ENCODE results near the gene COX15. TPM values are rescaled to one million over a fixed set of nuclear protein-coding genes. Genes with fewer than 3 reads are reported as not detected.
"Not testable (repeated sequence)": the region's sequence is repeated elsewhere in the genome, so short reads cannot be mapped to it uniquely, and the experiment has no call there.

COX15 gene
- total RNA-seq, 3 donors from 2014 or later = 28.4 to 32.5 (median 32.2) TPM

DNA sequence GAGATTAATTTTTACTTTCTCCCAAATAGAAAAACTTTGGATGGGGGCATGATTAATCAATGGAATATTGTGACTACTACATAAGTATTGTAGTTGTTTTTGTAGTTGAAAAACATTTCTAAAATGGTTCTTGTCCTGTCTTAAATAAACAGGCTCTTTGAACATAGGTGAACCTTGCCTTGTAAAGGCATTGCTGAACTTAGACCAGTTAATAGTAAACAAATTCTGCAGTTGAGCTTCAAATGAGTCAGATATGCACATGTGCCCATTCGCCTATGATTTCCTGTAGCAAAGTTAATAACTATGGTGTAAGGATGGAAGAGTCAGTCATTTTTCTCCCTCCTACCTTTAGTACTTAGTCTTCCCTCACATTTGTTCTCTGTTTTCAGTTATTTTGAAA is 22.7 kb upstream of the COX15 start:
- H3K4me1 Mint-ChIP-seq (ENCODE audit: low read depth) = no peaks in the 10 kb centered on the region
- no peaks in the 10 kb centered on the region for H3K9me3 Mint-ChIP-seq
- ATAC-seq = no peak
- H3K4me3 Mint-ChIP-seq = no peak overlapping the region
- DNase-seq = no peak
- H3K27me3 Mint-ChIP-seq (ENCODE audit: low read depth) = no peaks in the 10 kb centered on the region
- H3K36me3 Mint-ChIP-seq (ENCODE audit: insufficient read depth) = peaks cover 54% of the 10 kb centered on the region

DNA sequence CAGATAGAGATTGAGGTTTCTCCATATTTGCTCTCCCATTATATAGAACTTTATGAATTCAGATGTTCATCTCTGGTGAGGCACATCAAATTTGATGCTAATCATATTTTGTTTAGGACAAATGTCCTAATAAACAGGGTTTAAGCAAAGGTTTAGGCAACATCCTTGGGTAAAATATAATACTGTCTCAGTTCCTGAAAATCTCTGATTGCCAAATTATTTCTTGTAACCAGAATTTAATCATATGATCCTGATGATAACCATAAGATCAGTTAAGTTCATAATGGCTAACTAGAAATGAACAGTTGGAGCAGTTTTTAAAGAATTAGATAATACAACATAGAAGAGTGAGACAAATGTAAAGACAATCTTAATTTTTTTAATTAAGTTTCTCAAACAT is 18.7 kb upstream of the COX15 start:
- Mint-ChIP-seq H3K36me3 (ENCODE audit: insufficient read depth) (peaks cover 39% of the 10 kb centered on the region), H3K4me3 (no peak overlapping the region), H3K27me3 (ENCODE audit: low read depth) (no peaks in the 10 kb centered on the region), H3K4me1 (ENCODE audit: low read depth) (no peaks in the 10 kb centered on the region), H3K9me3 (no peaks in the 10 kb centered on the region)
- ATAC-seq (no peak), DNase-seq (no peak)

DNA sequence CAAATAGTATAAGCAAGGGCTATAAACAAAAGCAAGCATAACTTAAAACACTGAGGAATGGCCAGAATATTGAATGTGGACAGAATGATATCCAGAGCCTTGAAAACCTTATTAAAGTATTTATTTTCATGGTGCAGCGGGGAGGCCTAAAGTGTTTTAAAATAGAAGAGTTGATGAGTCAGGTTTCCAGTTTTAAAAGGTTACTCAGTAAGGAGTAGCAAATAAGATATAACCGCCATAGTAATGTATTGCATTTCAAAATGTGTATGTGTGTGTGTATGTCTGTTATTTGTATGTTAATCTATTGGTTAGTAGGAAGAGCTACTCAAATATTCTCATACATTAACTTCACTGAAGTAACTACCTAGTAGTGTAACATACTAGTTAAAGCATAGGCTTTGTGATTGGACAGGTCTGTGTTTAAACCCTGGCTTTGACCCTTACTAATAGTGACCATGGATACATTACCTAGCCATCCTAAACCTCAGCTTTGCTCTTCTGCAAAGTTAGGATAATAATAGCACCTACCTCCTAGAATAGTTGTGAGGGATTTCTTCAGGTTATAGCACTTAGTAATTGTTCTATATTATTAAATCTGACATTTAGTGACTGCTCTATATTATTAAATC is 17.0 kb upstream of the COX15 start:
- DNase-seq (no peak), ATAC-seq (no peak)
- Mint-ChIP-seq H3K9me3 (no peaks in the 10 kb centered on the region), H3K4me3 (no peak overlapping the region), H3K27me3 (ENCODE audit: low read depth) (no peaks in the 10 kb centered on the region), H3K4me1 (ENCODE audit: low read depth) (peaks cover 2% of the 10 kb centered on the region), H3K36me3 (ENCODE audit: insufficient read depth) (peaks cover 38% of the 10 kb centered on the region)

DNA sequence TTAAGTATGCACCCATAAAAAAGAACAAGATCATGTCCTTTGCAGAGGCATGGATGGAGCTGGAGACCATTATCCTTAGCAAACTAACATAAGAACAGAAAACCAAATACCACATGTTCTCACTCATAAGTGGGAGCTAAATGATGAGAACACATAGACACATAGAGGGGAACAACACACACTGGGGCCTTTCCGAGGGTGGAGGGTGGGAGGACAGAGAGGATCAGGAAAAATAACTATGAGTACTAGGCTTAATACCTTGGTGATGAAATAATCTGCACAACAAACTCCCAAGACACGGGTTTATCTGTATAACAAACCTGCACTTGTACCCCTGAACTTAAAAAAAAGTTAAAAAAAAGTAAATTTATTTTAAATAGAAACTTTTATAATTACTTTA is 14.2 kb upstream of the COX15 start:
- DNase-seq; H3K4me3 Mint-ChIP-seq; ATAC-seq; H3K27me3 Mint-ChIP-seq (ENCODE audit: low read depth); H3K9me3 Mint-ChIP-seq: not testable (repeated sequence)
- Mint-ChIP-seq H3K4me1 (ENCODE audit: low read depth) (peaks cover 15% of the 10 kb centered on the region), H3K36me3 (ENCODE audit: insufficient read depth) (peaks cover 59% of the 10 kb centered on the region)

DNA sequence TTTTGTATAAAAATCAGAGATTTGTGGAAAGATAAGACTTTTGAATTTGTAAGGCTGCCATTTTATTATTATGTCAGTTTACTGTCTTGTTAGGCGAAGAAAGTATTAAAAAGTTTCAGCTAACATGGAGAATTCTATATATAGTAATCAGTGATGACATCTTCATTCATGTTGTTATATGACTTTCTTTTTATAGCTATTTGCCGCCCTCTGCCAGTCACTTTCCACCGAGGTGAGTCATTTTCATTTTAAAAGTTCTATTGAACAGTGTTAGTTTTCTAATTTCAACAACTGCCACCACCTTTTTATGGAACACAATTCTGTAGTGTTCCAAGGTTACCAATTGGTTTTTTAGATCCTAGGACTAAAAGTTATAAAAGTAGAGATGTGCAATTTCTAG is 11.9 kb upstream of the COX15 start:
- Mint-ChIP-seq H3K4me3 (no peak overlapping the region), H3K36me3 (ENCODE audit: insufficient read depth) (peaks cover 65% of the 10 kb centered on the region), H3K27me3 (ENCODE audit: low read depth) (no peaks in the 10 kb centered on the region), H3K9me3 (peaks cover 19% of the 10 kb centered on the region), H3K4me1 (ENCODE audit: low read depth) (peaks cover 21% of the 10 kb centered on the region)
- ATAC-seq (no peak), DNase-seq (no peak)

DNA sequence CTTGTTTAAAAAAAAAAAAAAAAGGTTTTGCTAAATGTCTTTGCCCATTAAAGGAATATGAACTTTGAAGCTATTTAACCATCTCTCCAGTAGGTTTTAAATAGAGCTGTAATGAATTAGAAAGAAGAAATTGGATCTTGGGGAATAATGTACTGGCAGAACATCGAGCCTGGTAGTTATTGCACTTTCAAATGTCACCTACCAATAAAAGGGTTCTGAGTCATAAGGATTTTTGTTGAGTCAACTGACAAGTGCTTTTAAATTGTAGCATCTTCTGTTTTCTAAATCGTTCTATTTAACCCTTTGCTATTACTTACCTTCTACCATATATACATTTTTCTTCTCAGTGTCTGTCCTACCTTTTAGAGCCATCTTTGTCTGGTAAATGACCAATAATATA is 10.8 kb upstream of the COX15 start:
- H3K9me3 Mint-ChIP-seq = peaks cover 19% of the 10 kb centered on the region
- no peak for DNase-seq
- H3K4me3 Mint-ChIP-seq = no peak overlapping the region
- peaks cover 63% of the 10 kb centered on the region for H3K36me3 Mint-ChIP-seq (ENCODE audit: insufficient read depth)
- H3K4me1 Mint-ChIP-seq (ENCODE audit: low read depth) = peaks cover 21% of the 10 kb centered on the region
- no peaks in the 10 kb centered on the region for H3K27me3 Mint-ChIP-seq (ENCODE audit: low read depth)
- ATAC-seq = no peak

DNA sequence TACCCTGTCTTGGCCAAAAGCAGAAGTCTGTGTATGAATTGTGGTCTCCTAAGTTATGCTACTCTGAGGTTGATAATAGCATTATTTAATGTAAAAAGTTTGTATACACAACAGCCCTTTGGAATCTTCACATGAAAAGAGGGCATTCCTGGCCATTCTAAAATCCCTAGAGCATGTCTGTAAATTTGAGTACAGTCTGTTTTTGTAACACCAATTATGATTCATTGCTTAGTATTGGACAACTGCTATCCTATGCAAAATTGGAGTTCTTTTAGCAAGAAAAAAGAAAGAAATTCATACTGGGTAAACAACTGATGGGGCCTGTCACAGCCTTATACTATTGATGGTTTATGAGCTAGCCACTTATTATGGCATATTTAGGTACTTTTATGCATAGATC is 10.3 kb upstream of the COX15 start:
- H3K4me3 Mint-ChIP-seq = no peak overlapping the region
- ATAC-seq (no peak), DNase-seq (no peak)
- peaks cover 19% of the 10 kb centered on the region for H3K9me3 Mint-ChIP-seq
- H3K27me3 Mint-ChIP-seq (ENCODE audit: low read depth) = no peaks in the 10 kb centered on the region
- H3K4me1 Mint-ChIP-seq (ENCODE audit: low read depth) = peaks cover 23% of the 10 kb centered on the region
- peaks cover 67% of the 10 kb centered on the region for H3K36me3 Mint-ChIP-seq (ENCODE audit: insufficient read depth)

DNA sequence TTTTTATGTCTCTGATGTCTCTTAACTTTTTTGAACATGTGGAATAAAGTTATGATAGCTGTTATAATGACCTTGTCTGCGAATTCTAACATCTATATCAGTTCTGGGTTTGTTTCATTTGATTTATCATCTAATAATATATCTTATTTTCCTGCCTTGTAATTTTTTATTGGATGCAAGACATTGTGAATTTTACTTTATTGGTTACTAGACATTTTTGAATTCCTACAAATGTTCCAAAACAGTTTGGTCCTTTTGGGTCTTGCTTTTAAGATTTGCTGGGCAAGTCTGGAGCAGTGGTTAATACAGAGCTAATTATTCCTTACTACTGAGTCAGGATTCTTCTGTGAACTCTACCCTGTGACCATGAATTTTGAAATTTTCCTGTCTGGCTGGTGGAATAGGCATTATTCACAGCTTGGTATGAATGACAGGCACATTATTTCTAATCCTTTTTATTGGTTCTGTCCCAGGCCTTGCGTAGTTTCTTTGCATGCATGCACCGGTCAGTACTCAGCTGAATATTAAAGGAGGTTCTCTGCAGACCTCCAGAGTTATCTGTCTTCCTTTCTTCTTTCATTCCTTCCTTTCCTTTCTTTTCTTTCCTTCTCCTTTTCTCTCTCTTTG is 9.1 kb upstream of the COX15 start:
- Mint-ChIP-seq H3K9me3 (peaks cover 19% of the 10 kb centered on the region), H3K4me3 (no peak overlapping the region), H3K4me1 (ENCODE audit: low read depth) (peaks cover 26% of the 10 kb centered on the region), H3K27me3 (ENCODE audit: low read depth) (no peaks in the 10 kb centered on the region), H3K36me3 (ENCODE audit: insufficient read depth) (peaks cover 74% of the 10 kb centered on the region)
- no peak for ATAC-seq
- no peak for DNase-seq

DNA sequence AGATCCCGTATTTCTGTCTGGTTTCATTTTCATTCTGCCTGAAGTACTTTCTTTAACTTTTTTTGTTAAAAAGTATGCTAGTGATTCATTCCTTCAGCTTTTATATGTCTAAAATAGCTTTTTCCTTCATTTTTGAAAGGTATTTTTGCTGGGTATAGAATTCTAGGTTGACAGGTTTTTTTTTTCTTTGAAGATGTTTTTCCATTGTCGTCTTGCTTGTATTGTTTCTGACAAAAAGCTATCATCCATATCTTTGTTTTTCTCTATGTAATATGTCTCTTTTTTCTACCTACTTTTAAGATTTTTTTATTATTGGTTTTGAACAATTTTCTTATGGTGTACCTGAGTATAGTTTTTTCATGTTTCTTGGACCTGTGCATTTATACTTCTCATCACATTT is 8.3 kb upstream of the COX15 start:
- Mint-ChIP-seq H3K9me3 (peaks cover 19% of the 10 kb centered on the region), H3K4me1 (ENCODE audit: low read depth) (peaks cover 31% of the 10 kb centered on the region), H3K36me3 (ENCODE audit: insufficient read depth) (peaks cover 73% of the 10 kb centered on the region), H3K4me3 (no peak overlapping the region), H3K27me3 (ENCODE audit: low read depth) (no peaks in the 10 kb centered on the region)
- DNase-seq (no peak), ATAC-seq (no peak)

DNA sequence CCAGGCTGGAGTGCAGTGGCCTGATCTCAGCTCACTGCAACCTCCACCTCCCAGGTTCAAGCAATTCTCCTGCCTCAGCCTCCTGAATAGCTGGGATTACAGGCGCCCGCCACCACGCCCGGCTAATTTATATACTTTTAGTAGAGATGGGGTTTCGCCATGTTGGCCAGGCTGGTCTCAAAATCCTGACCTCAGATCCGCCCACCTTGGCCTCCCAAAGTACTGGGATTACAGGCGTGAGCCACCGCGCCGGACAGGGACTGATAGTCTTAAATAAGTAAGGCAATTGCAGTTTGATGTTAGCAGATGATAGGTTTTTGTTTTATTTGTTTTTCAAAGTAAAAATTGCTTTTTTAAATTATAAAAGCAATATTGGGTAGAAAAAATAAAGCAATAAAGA is 2.2 kb upstream of the COX15 start:
- Mint-ChIP-seq H3K4me3 (peak overlapping the region; percentile 37), H3K4me1 (ENCODE audit: low read depth) (peaks cover 37% of the 10 kb centered on the region), H3K36me3 (ENCODE audit: insufficient read depth) (peaks cover 31% of the 10 kb centered on the region)
- ATAC-seq; H3K27me3 Mint-ChIP-seq (ENCODE audit: low read depth); H3K9me3 Mint-ChIP-seq; DNase-seq: not testable (repeated sequence)

DNA sequence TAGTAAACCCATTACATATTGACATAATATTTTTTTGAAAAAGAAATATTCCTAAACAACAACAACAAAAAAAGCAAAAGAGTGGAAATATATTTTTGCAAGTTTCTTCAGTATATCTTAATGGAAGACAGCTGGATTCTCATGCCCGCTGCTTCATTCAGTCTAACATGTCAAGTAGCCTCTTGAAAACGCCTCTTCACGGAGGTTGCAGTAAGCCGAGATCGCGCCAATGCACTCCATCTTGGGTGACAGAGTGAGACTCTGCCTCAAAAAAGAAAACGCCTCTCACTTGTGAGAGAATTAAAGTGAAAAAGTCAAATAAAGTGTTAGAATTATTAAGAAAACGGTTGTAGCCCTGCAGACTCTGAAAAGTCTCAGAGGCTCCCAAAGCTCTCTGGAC is 1.4 kb upstream of the COX15 start:
- H3K9me3 Mint-ChIP-seq = no peaks in the 10 kb centered on the region
- H3K27me3 Mint-ChIP-seq (ENCODE audit: low read depth) = no peaks in the 10 kb centered on the region
- peaks cover 28% of the 10 kb centered on the region for H3K36me3 Mint-ChIP-seq (ENCODE audit: insufficient read depth)
- ATAC-seq (no peak), DNase-seq (no peak)
- peak overlapping the region; percentile 79 for H3K4me3 Mint-ChIP-seq
- peaks cover 36% of the 10 kb centered on the region for H3K4me1 Mint-ChIP-seq (ENCODE audit: low read depth)

DNA sequence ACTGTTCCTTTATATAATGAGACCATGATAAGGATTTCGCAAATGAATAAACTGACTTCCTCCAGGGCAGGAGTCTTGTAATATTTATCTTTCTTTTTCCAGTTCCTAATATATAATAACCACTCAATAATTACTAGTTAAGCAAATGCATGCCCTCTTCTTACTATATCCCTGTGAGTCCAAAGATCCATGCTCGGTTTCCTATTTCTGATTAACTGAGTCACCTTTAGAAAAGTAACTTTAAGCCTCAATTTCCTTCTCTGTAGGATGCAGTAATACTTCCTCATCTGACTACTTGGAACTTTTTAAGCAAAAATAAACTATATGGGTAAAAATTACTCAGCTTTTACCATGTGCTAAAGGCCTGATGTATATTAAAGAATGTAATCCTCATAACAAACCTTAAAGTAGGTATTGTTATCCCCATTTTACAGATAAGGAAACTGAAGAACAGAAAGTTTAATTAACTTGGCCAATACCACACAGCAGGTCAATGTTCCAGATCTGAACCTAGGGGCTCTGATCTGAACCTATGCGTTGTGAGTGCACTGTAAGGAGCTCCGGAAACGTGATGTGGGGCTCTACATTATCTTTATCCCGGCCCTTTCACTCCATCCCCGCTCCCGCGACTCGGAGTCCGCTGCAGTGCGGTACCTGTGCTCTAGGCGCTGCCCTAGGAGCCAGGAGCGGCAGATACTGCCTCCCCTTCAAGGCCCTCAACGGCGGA is 458 bp downstream of the COX15 start:
- no peak for ATAC-seq
- Mint-ChIP-seq H3K27me3 (ENCODE audit: low read depth) (no peaks in the 10 kb centered on the region), H3K36me3 (ENCODE audit: insufficient read depth) (peaks cover 19% of the 10 kb centered on the region), H3K9me3 (no peaks in the 10 kb centered on the region), H3K4me3 (peak overlapping the region; percentile 100), H3K4me1 (ENCODE audit: low read depth) (peaks cover 33% of the 10 kb centered on the region)
- no peak for DNase-seq

DNA sequence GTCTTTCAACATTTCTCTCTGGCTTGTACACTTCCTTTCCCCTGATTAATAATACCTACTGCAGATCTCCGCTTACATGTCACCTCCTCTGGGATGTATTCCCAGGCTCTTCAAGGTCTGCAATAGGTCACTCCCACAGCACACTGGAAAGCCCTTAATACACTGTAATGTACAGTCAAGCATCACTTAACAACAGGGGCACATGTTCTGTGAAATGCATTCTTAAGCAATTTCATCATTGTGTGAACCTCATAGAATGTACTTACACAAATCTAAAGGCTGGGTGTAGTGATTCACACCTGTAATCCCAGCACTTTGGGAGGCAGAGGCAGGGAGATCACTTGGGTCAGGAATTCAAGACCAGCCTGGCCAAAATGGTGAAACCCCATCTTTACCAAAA is 1.9 kb downstream of the COX15 start:
- H3K9me3 Mint-ChIP-seq = no peaks in the 10 kb centered on the region
- peaks cover 24% of the 10 kb centered on the region for H3K4me1 Mint-ChIP-seq (ENCODE audit: low read depth)
- no peak overlapping the region for H3K4me3 Mint-ChIP-seq
- no peaks in the 10 kb centered on the region for H3K27me3 Mint-ChIP-seq (ENCODE audit: low read depth)
- ATAC-seq = no peak
- DNase-seq = no peak
- H3K36me3 Mint-ChIP-seq (ENCODE audit: insufficient read depth) = peaks cover 20% of the 10 kb centered on the region

DNA sequence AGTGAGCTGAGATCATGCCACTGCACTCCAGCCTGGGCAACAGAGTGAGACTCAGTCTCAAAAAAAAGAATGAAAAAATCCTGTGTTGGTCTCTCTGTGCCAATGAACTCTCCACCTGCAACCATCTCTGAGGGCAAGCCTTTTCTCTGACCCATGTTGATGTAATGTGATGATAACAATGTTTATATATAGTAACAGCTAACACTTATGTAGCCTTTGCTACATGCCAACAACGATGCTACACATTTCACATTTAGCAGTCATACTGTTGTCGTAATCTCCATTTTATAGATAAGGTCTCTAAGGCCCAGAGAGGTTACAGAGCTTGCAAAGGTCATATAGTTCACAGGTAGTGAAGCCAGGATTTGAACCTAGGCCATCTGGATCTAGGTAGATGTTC is 11.5 kb downstream of the COX15 start:
- Mint-ChIP-seq H3K36me3 (ENCODE audit: insufficient read depth) (peaks cover 41% of the 10 kb centered on the region), H3K27me3 (ENCODE audit: low read depth) (no peaks in the 10 kb centered on the region), H3K4me1 (ENCODE audit: low read depth) (no peaks in the 10 kb centered on the region), H3K9me3 (no peaks in the 10 kb centered on the region), H3K4me3 (no peak overlapping the region)
- ATAC-seq = no peak
- DNase-seq = no peak

DNA sequence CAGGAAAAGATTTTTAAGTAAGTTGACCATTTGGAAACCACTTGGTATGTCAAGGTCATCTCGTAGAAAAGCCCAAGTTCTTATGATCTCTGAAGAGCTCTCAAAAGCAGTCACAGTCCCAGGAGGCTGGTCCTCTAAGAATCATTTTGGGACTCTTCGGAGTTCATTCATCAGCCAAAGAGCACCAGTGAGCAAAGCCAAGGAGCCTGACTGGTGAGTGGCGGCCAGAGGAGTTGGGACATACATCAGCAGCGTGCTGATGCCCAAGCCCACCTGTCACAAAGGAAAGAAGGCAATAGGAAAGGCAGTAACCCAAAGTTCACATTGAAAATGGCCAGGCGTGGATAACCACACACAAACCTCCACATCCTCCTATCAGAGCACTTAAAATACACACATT is 17.5 kb downstream of the COX15 start:
- no peak for DNase-seq
- peaks cover 2% of the 10 kb centered on the region for H3K4me1 Mint-ChIP-seq (ENCODE audit: low read depth)
- no peak overlapping the region for H3K4me3 Mint-ChIP-seq

More for the DNA sequence above, 17.5 kb downstream of the COX15 start:
- ATAC-seq = no peak
- H3K36me3 Mint-ChIP-seq (ENCODE audit: insufficient read depth) = peaks cover 32% of the 10 kb centered on the region
- H3K9me3 Mint-ChIP-seq = no peaks in the 10 kb centered on the region
- H3K27me3 Mint-ChIP-seq (ENCODE audit: low read depth) = no peaks in the 10 kb centered on the region

Measured in activated T-cell treated with anti-CD3 and anti-CD28 coated beads, Interleukin-2, amount 50 U/mL, for 4 hours (primary cell).